Measurements from ENCODE around the gene JAG2.

JAG2 gene

DNA sequence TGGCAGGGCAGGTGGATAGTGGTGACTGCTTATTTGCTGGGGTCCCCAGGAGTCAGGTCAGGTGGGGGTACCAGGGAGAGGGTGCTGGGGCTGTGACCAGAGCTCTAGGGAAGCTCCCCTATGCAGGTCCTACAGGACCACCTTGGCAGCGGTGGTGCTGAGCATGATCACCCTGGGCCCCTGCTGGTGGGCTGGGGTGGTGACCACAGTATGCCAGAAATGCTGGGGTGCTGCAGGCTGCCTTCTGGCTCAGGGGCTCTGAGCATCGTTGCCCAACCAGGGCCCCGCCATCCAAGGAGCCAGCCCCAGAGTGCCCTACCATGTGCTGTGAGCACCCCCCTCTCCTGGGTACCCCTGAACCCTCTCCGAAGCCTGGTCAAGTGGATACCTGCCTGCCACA lies 30.0 kb upstream of the JAG2 start:
- no peak overlapping the region for H3K4me3 ChIP-seq (ENCODE audit: low read depth, low read length)
- TF ChIP-seq, protein P1, sequence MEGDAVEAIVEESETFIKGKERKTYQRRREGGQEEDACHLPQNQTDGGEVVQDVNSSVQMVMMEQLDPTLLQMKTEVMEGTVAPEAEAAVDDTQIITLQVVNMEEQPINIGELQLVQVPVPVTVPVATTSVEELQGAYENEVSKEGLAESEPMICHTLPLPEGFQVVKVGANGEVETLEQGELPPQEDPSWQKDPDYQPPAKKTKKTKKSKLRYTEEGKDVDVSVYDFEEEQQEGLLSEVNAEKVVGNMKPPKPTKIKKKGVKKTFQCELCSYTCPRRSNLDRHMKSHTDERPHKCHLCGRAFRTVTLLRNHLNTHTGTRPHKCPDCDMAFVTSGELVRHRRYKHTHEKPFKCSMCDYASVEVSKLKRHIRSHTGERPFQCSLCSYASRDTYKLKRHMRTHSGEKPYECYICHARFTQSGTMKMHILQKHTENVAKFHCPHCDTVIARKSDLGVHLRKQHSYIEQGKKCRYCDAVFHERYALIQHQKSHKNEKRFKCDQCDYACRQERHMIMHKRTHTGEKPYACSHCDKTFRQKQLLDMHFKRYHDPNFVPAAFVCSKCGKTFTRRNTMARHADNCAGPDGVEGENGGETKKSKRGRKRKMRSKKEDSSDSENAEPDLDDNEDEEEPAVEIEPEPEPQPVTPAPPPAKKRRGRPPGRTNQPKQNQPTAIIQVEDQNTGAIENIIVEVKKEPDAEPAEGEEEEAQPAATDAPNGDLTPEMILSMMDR (IDR thresholded peaks at IDR 0.05; ENCODE audit: low read depth, low read length) = no peak

DNA sequence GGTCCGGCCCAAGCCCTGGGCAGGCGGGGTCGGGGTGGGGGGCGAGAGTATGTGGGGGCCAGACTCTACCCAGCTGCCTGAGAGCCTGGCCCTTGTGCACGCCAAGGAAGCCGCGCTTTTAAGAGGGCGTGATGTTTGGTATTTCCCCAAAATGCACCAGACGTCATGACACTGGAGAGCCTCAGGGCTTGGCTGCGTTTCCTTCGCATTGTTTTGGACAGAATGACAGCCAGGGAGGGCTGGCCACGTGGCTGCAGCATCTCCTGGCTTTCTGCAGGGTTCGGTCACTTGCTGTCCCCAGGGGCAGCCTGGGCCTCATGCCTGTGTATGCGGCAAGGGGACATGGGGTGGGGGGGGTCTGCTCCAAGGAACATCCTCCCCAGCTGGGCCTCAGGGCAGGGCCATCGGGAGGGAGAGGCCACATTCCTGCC lies 28.6 kb upstream of the JAG2 start:
- TF ChIP-seq, protein P1 (IDR thresholded peaks at IDR 0.05; ENCODE audit: low read depth, low read length) = no peak

DNA sequence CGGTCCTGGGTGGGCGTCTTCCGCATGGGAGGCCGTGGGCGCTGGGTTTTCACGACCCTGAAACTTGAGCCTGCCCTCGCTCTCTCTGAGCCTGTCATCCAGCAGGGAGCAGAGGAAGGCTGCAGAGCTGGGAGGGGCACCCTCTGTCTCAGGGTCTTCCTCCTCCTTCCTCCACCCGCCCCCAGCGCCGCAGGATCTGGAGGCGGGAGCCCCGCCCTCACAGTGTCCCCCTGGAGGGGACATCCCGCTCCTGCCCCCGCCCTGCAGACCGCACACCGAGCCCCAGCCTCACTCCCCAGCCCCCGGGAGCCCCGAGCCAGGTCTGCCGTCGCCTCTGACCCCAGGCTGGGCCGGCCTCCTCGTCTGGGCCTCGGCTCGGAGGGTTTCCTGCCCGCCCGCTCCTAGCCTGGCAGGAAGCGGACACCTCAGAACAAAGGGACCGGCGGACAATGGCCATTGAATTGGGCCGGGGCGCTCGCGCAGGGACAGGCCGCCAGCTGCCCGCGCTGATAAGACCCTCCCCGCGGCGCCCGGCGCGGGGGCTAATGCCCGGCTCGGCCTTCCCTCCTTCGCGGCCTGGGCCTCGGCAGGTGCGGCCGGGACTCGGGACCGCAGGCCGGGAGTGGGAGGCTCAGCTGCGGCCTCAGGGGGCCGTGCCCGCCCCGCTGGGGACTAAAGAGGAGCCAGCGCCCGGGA lies 27.8 kb upstream of the JAG2 start:
- TF ChIP-seq, protein P1 (IDR thresholded peaks at IDR 0.05; ENCODE audit: low read depth, low read length) = no peak
- H3K4me3 ChIP-seq (ENCODE audit: low read depth, low read length) = no peak overlapping the region

More for the DNA sequence above, 28.6 kb upstream of the JAG2 start:
- no peak overlapping the region for H3K4me3 ChIP-seq (ENCODE audit: low read depth, low read length)

DNA sequence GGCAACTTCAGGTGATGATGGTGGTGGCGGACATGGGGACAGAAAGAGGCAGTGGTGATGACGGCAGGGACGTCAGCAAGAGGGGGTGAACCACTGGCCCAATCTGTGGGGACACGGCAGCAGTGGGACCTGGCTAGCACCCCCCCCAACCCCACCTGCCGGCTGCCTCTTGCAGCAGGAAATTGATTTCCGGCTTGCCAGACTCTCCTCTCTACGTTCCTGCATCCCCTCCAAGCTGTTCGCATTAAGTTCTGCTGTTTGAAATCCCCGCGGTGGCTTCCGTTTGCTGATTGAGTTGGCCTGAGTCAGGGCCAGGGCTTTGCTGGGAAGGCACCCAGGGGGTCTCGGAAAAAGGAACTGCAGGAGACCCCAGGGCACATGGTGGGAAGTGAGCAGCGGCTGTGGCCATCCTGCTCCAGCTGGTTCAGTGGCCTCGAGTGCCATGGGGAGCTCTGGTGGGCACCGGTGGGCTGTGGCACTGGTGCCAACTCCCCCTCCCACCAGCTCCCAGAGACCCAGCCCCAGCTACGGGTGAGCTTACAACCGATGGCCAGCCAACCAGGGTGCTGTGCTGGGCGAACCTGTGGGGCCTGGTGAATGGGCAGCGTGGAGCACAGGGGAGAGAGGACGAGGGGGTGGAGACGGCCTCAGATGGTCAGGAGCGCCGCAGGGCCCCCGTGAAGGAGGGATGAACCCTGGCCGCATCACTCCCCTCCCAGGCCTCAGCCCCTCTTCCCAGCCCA lies 27.1 kb upstream of the JAG2 start:
- TF ChIP-seq, protein P1 (IDR thresholded peaks at IDR 0.05; ENCODE audit: low read depth, low read length) = no peak
- no peak overlapping the region for H3K4me3 ChIP-seq (ENCODE audit: low read depth, low read length)

DNA sequence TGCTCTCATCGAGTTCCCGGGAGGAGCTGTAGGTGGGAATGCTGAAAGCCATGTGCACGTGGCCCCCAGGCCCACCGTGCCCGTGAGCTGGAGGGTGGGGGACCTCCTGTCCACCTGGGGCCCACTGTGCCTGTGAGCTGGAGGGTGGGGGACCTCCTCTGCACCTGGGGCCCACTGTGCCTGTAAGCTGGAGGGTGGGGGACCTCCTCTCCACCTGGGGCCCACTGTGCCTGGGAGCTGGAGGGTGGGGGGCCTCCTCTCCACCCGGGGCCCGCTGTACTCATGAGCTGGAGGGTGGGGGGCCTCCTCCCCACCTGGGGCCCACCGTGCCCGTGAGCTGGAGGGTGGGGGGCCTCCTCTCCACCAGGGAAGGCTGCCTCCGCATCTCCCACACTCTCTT lies 26.5 kb upstream of the JAG2 start:
- TF ChIP-seq, protein P1 (IDR thresholded peaks at IDR 0.05; ENCODE audit: low read depth, low read length) = no peak
- H3K4me3 ChIP-seq (ENCODE audit: low read depth, low read length) = no peak overlapping the region

DNA sequence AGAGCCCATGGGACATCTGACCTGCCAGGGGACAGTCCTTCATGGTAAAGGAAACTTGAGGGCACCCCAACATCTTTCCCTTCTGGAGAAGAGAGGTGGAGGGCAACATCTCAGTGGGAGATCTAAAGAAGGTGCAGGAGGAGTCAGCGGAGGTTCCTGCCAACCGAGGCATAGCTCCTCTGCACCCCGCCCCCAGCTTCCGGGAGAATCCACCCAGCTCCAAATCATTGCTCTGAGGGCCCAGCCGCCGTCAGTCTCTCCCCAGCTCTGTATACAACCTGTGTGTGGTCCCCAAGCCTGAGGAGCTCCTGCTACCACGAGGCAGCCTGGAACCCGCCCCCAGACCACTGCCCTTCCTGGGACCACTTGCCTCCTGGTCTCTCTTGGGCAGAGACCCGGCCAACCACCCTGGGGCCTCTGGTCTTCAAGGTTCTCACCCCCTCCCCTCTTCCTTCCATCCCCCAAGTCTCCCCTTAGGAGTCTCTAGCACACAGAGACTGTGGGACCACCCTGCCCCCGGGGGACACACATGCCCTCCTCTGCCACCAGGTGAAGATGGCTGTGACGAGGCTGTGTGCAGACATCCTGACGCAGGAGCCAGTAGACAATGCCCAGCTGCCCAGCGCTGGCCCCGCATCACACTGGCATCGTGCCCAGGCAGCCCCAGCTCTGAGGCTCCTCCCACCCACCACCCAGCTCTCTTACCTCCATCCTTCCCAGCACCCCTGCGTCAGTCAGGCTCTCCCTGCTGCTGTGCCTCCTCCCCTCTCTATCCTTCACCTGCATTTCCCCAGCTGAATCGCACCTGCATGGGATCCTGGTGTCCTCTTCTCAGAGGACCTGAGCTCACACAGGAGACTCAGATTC lies 25.6 kb upstream of the JAG2 start:
- H3K4me3 ChIP-seq (ENCODE audit: low read depth, low read length) = no peak overlapping the region
- TF ChIP-seq, protein P1 (IDR thresholded peaks at IDR 0.05; ENCODE audit: low read depth, low read length) = no peak
